ENCODE results near the gene SCLT1.

The SCLT1 gene

DNA sequence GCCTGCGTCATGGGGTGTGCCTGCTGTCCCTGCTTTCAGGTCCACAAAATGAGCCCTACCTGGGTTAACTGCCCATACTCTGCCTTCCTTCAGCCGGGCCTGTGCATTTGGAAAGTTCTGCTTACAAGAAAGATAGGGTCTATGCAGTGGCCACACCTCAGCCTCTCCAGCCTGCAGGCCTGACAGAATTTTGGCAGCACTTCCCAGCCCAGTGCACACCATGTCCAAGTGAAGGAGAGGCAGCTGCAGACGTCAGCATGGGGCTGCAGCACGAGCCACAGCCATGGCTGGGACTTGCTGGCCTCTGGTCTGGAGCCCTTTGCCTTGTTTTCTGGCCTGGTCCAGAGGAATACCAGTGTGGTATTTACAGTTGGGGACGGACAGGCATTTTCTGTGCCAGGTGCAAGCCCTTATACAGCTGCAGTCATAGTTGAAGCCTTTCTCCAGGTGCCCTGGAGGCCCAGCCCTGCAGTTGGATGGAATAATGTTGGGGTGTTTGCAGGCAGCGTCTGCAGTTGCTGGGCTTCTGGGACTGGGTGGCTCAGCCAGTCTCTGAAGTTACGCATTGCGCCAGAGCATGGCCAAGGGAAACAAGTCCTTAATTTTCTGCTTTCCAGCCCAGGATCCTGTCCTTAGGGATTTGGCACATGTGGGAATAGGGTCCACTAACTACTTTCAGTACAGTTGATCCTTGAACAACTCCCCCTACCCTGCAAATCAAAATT, 257.7 kb downstream of the SCLT1 start:
- no peak for DNase-seq
